HG02943 (cell line): ENCODE results near the gene SMIM5.
"Not testable (repeated sequence)": the region's sequence is repeated elsewhere in the genome, so short reads cannot be mapped to it uniquely, and the experiment has no call there.

ENCODE experiments used
- ATAC-seq: cut with Tn5 transposase; IDR thresholded peaks from one replicate; pipeline ENCODE4 v1.9.1; 2021; ENCODE audit warnings: mild to moderate bottlenecking, low read depth, moderate library complexity; ENCODE audit not compliant: unreplicated experiment

SMIM5 gene

GRCh38 chr17:75624021-75624420 is 9.2 kb upstream of the SMIM5 start:
- ATAC-seq, result no peak

DNA sequence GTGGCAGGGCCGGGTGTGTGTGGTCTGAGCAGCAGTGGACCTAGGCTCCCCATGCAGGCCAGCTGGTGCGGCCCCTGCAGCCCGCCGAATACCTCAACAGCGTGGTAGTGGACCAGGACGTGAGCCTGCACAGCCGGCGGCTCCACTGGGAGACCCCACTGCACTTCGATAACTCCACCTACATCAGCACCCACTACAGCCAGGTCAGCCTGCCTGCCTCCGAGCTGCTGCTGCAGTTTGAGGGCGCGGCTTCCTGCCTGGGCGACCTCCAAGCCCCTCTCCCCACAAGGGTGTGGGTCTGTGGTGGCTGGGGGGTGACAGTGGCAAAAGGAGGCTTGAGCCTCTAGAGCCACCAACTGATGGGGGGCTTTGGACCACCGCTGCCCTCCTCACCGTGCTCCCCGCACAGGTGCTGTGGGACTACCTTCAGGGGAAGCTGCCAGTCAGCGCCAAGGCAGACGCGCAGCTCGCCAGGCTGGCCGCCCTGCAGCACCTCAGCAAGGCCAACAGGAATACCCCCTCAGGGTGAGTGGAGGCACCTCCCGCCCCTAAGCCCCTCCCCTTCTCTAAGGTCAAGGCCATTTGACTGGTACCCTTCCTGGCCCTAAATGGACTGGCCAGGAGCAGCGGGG is 8.4 kb upstream of the SMIM5 start:
- ATAC-seq, result no peak

DNA sequence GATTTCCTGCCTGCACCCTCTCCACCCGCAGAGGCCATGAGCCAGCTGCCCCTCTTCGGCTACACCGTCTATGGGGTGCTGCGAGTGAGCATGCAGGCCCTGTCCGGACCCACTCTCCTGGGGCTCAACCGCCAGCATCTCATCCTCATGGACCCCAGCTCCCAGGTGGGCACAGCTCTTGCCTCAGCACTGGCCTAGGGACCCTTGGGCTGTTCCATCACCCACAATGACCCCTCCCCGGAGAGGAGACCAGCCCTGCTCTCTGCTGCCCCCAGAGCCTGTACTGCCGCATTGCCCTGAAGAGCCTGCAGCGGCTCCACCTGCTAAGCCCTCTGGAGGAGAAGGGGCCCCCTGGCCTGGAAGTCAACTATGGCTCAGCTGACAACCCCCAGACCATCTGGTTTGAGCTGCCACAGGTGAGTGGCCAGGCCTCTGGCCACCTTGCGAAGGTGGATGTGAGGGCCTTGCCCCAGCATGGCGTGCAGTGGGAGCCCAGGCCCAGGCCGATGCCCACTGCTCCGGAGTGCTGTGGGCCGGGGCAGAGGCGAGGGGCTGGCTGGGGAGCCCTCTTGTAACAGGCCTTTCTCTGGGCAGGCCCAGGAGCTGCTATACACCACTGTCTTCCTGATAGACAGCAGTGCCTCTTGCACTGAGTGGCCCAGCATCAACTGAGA is 7.3 kb upstream of the SMIM5 start:
- ATAC-seq, result no peak

- ATAC-seq, result no peak
Measured at GRCh38 chr17:75626496-75627038, 6.7 kb upstream of the SMIM5 start.

DNA sequence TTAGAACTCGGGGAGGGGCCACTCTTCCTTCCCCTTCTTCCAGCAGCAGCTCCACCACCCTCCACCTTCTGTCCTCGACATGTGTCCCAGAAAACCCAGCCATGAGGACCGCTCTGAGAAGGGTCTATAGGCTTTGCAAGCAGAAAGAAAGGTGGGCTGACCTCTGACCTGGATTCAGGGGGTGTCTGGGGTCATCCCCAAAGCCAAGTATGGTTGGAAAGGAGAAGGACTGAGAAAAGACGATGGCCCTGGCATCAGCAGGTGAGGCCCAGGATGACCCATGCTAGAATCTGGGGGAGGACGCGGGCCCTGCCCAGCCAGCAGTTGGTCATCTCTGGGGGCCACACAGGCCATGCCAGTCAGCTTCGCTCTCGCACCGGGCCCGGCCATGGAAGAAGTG is 6.1 kb upstream of the SMIM5 start:
- no peak for ATAC-seq

- ATAC-seq, result no peak
Measured at GRCh38 chr17:75628425-75628824, 4.8 kb upstream of the SMIM5 start.

- no peak for ATAC-seq
Measured at GRCh38 chr17:75629157-75629556, 4.1 kb upstream of the SMIM5 start.

DNA sequence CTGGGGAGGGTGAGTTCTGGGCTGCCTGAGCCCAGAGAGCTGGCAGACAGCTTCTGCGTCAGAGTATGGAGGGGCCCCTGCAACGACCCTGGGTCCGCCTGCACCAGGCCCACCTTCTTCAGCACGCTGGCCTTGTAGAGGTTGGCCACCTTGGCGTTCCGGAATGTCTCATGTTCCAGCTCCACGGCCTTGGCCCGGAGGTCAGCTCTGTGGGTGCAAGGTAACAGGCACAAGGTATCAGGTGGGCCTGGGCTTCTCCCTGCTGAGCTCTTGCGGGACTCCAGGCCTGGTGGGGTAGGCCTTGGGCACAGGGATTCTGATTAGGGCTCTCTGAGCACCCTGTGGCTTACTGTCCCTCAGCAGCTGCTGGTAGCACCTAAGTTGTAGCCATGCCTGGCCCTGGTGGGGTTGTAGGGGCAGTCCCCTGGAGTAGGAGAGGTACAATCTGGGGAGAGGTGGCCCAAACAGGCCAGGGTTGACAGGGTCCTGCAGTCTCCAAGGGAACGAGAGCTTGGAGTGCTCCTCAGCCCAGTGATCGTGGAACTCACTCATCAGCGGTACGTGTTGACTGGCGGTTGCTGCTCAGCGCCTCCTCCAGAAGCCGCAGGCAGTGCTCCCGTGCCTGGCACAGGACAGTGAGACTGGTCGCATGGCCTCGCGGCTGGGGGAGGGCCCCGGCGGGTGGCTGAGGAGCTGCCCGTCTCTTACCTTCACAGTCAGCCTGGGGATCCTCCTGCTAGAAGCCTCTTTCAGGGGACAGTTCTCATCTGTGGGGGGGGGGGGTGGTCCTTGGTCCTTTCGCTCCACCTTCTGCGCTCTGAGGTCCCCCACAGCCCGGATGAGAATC is 2.9 kb upstream of the SMIM5 start:
- no peak for ATAC-seq

DNA sequence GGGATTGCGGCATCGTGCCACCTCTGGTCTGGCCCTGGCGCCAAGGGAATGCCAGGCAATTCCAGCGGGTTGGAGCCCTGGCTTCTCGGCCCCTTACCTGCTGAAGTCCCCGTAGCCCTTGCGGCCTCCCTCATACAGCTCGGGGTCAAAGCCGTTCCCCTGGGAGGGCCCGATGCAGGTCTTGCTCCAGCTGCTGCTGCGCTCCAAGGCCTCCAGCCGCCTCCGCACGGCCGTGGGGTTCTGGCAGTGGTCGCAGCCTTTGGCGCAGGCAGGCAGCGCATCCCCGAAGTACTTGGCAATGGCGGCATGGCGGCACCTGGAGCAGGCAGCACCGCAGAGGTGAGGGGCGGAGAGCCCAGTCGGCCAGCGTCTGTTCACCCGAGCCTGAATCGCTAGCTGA is 1.9 kb upstream of the SMIM5 start:
- ATAC-seq, result no peak

- ATAC-seq, result no peak
Measured at GRCh38 chr17:75632428-75632827, 806 bp upstream of the SMIM5 start.

GRCh38 chr17:75633486-75634375 is 497 bp downstream of the SMIM5 start:
- ATAC-seq, result no peak

GRCh38 chr17:75634376-75634740 is 1.1 kb downstream of the SMIM5 start:
- ATAC-seq, result no peak

DNA sequence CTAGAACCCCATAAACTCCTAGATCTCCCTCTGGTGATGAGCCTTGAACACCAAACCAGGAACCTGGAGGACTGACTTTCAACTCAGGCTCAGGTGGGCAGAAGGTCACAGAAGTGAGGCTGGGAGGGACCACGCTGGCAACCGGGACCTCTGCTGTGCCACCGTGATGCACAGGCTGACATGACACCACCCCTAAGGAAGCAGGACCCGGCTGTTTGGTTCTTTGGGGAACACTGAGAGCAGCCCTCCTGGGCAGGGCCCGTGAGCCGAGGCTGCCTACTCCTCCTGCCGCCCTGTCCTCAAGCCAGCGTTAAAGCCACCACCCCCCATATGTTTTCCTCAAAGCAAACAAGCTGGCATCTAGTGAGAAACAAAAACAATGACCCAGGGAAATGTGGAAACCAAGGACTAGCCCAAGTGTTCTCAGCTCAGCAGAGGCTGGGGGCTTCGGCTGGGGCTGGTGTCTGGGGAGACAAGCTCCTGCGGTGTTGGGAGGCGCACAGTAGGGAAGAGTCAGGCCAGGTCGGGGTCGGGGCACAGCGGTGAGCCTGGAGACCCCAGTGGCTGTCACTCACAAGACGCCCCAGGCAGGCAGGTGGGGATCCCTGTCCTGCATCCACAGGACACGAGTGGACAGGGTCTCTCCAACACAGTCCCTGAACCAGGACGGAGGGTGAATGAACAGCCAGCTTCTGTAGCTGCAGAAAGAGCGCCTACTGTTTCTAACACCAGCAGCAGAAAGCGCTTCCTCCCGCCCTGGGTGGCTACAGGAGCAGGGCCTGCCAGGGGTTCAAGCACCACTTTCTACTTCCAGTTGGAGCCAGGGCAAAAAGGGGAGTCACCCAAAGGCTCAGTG is 1.7 kb downstream of the SMIM5 start:
- ATAC-seq, result no peak

DNA sequence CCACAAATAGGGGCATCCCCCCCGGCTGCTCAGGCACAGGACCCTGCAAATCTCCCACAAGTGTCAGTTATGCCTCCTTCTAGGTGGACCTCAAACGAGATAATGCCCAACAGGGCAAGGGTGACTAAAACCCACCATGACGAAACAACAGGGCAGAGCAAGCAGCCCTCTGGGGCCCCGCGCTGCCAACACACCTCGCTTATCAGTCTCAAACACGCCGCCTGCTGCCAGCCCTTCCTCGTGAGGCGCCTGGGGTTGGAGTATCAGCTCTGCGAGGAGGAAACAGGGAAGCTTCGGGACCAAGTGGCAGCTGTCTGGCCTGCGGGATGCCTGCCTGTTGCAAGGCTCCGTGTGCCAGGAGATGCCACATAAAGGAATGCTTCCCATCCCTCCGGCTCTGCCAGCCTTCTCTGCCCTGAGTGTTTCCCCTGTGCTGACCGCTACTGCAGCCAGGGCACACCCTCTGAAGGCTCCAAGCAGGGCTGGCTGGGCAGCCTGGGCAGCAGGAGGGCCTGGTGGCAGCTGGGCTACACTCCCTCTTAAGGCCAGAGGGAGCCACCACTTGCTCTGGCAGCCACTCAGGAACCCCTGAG is 2.5 kb downstream of the SMIM5 start:
- no peak for ATAC-seq

DNA sequence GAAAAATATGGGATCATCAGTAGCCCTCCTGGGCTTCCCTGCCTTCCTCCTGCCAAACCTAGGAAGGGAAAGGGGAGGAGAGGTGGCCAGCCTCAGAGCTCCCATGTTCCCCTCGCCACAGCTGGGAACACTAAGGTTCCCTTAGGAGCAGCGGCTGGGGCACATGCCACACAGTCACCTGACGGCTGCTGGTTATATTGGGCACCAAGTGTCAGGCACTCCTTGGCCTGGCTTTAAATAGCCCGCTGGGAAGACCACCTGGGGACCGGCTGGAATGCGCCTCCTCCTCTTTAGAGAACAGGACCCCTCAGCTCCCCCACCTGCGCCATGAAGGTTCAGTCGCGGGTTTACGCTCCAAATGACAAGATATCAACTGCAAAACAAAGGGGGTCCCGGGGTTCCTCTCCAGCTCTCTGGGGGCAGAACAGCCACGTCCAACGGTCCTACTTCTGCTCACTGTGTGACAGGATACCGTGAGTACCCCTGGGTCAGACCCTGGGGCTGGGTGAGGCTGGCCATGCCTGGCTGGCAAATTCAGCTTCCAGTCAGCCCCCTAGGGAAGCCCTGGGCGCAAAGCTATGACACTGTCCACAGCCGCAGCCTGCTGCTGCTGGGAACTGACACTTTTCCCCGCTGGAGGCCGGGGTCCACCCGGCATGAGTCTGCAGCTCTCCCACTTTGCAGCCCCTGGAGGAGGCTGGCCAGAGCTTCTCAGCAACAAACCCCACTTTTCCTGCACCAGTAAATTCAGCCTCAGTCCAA is 3.3 kb downstream of the SMIM5 start:
- ATAC-seq, result no peak

- no peak for ATAC-seq
Measured at GRCh38 chr17:75637143-75637538, 3.9 kb downstream of the SMIM5 start.

- ATAC-seq, result no peak
Measured at GRCh38 chr17:75637551-75637950, 4.3 kb downstream of the SMIM5 start.

DNA sequence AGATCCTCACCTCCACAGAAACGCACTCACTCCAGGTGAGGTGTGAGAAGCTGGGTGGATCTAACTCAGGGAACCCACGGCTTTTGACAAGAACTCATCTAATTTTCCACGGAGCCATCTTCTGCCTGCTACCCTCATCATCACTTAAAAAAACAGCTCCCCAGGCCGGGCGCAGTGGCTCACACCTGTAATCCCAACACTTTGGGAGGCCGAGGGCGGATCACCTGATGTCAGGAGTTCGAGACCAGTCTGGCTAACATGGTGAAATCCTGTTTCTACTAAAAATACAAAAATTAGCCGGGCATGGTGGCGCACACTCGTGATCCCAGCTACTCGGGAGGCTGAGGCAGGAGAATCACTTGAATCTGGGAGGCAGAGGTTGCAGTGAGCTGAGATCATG is 4.8 kb downstream of the SMIM5 start:
- not testable (repeated sequence) for ATAC-seq
